NCI-H146 treated with DMSO at 0.1 percent for 48 hours (cell line): Measurements from ENCODE around the gene RPL29.
A peak's percentile ranks its signal among the peaks of the same experiment; 100 is the strongest.

Experiments
- DNase-seq: peaks from one replicate; lab custom pipeline; 2025; ENCODE audit not compliant: unreplicated experiment; lab: John Stamatoyannopoulos, UW

The RPL29 gene

DNA sequence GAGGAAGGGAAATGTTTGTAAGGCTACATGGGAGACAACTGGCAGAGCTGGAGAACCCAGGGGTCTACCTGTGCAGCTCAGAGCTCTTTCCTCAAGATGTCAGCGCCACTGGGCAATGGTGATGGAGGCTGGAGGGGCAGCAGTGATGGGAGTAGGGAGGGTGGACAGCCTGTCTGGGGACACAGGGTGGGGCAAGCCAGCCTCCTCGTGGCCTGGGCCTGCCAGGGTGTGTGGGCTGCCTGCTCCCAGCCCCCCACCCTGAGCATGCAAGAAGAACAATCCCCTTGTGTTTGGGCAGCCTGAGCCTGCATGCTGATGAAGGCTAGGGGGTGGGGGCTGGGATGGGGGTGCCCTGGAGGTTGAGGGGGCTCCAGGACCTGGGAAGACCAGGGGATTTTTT lies 29.7 kb downstream of the RPL29 start:
- no peak for DNase-seq

- no peak for DNase-seq
Observed at GRCh38 chr3:51964521-51964920, 31.2 kb downstream of the RPL29 start.

DNA sequence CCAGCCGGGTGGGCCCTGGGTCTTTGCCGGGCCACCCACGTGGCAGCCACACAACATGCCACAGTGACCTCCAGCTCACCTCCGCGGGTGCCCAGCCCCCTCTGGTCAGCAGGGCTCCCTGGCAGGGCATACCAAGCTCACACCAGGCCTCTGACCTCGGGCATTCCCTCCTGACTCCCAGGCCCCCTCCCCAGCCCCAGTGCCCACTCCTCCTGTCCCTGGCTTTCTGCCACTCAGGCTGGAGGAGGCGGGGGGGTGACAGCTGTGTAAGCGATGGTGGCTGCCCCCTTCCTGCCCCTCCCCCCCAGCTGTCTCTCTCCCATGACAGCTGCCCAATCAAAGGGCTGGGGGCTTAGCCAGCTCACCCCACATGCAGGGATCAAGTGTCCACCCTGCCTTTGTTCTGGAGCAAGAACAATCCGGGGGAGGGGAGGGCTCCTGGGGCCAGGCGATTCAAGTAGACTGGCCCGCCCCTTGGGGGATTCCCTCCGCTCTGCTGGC lies 31.7 kb downstream of the RPL29 start:
- peak; percentile 9 for DNase-seq

- DNase-seq: no peak
Observed at GRCh38 chr3:51962854-51963530, 32.7 kb downstream of the RPL29 start.

DNA sequence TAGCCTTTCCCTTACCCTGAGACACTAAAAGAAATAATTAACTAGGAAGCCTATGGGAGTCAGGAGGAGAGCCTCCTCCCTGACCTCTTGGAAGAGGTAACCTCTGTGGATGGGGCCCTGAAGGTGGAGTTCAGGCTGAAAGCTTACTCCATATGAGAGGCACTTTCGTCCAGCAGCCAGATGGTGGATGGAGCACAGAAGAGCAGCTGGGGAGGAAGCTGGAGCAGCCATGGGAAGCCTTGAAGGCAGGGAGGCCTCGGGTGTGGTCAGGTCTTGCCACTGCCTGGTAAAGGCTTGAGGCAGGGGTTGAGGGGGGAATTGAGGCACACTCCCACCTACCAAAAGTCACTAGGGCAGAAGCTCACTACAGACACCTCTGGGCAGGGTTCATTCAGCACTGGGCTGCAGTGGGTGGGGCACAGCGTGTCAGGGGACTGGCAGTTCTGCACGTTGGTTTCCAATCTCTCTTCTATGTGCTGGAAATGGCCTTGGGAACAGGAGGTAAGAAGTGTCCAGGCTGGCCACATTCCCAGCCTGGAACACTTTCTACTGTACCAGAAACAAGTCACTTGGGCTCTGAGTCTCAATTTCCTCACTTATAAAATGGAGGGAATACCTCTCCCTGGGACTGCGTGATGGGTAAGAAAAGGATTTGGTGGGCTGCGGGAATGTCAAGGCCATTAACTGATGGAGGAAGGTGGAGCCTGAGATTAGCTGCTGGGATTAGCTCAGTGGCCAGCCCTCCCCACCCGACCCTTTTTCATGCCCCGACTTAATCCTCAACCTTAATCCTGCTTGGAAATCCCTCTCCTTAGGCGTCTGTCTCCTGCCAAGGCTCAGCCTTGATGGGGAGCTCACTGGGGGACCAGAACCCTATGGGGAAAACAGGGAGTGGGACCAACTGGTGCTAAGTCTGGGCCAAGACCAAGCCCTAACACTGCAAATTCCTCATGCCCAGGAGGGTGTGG lies 33.8 kb downstream of the RPL29 start:
- DNase-seq: no peak

DNA sequence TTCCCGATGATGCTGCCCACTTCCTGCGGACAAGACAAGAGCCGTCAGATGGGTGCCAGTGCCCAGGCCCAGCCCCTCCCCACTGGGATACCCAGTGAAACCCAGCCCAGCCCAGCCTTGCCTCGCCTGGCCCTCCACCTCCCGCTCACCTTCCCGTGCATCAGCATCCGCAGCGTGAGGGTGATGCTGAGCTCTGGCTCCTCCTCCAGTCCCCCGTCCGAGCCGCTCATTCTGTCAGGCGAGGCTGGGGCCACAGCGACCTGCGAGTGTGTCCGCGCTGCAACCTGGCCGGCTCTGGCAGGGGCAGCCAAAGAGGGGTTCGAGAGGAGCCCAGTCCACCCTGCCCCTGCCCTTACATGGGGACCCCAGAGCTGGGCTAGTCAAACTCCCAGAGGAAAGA lies 34.7 kb downstream of the RPL29 start:
- DNase-seq: no peak

DNA sequence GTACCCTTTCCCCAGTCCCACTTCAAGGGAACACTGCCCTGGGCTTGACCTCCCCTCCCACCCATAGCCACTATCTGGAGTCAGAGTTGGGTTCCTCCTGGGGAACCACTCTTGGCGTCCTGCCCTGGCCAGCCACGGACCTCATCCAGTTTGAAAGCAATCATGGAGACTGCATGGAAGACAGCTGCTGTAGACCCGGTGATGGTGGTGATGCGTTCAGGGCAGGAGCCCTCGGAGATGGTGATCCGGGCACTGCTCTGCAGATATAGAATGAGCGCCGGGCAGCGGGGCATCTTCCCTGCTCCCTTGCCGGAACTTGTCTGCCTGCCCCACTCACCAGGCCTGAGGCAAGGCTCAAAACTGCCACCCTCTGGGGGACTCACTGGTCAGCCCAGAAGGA lies 35.3 kb downstream of the RPL29 start:
- no peak for DNase-seq

DNA sequence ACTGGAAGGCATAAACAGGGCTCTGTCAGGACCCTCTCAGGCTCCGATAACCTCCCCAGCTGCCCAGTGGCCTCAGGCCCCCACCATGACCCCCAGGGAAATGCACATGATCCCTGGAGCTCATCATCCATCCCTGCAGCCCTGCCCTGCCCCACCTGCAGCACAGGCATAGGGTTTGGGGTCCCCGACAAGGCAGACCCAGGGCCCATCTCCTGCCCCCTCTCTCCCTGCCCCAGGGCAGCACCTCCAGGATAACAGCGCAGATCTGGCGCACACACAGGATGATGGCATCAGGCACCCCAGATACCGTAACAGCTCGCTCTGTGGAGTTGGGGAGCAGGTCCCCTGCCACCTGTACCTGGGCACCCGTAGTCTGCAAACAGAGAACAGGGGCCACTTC lies 36.0 kb downstream of the RPL29 start:
- DNase-seq: no peak

- no peak for DNase-seq
Observed at GRCh38 chr3:51958603-51959521, 36.8 kb downstream of the RPL29 start.

GRCh38 chr3:51957520-51958205 lies 38.0 kb downstream of the RPL29 start:
- no peak for DNase-seq

DNA sequence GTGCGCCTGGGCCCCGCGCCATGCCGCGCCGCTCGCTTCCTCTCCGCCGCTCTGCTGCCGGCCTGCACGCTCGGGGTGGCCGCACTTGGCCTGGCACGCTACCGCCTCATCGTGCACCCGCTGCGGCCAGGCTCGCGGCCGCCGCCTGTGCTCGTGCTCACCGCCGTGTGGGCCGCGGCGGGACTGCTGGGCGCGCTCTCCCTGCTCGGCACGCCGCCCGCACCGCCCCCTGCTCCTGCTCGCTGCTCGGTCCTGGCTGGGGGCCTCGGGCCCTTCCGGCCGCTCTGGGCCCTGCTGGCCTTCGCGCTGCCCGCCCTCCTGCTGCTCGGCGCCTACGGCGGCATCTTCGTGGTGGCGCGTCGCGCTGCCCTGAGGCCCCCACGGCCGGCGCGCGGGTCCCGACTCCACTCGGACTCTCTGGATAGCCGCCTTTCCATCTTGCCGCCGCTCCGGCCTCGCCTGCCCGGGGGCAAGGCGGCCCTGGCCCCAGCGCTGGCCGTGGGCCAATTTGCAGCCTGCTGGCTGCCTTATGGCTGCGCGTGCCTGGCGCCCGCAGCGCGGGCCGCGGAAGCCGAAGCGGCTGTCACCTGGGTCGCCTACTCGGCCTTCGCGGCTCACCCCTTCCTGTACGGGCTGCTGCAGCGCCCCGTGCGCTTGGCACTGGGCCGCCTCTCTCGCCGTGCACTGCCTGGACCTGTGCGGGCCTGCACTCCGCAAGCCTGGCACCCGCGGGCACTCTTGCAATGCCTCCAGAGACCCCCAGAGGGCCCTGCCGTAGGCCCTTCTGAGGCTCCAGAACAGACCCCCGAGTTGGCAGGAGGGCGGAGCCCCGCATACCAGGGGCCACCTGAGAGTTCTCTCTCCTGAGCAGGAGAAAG lies 39.6 kb downstream of the RPL29 start:
- no peak for DNase-seq

GRCh38 chr3:51955175-51955892 lies 40.4 kb downstream of the RPL29 start, which contains the start of gene GPR62:
TSS of gene GPR62 (plus strand) at chr3:51955381. CDS start at chr3:51955653, 272 bp downstream.
- no peak for DNase-seq

DNA sequence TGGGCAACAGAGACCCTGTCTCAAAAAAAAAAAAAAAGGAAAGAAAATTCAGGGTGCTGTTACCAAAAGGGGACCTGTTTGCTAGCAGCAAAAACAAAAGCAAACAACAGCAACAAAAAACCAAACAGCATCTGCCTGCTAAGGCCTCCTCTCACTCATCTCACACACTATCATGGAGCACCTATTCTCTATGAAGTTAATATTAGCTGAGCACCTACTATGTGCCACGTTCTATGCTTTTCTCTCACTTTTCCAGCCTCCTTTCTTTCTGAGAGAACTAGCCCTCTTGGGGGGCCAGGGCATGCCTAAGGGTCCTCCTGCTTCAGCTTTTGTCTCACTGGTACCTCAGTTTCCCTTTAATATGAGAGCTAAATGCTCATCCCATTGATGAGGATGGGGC lies 41.0 kb downstream of the RPL29 start:
- no peak for DNase-seq

DNA sequence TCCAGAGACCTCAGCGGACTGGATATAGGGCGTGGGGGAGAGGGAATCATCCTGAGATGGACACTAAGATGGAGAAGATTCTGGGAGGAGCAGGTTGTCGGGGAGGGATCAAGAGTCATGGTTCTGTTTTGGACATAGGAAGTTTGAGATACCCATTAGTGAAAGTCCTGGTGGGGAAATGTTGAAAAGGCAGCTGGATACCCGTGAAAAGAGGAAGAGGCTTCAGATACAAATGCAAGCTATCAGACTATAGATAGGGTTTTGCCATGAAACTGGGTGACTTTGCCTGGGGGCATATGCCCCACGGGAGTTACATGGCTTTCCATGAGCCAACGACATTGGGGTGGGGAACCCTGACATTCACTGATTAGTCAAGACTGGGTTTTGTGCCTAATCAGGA lies 41.6 kb downstream of the RPL29 start:
- no peak for DNase-seq

DNA sequence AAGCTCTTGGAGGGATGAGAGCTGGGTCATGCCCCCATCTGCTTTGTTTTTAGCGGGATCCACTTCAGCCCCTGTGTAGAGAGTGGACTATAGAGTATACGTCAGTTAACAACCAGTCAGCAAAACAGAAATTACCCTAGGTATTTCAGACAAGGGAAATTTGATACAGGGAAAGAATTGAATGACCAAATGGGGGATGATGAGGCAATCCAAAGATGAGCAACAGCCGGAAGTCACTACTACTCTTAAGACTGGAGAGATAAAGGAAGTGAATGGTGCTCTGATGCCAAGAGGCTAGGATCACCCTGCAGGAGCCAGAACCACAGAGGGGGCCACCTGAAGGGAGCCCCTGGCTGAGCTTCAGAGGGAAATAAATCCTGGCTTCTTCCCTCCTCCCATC lies 42.2 kb downstream of the RPL29 start:
- no peak for DNase-seq

DNA sequence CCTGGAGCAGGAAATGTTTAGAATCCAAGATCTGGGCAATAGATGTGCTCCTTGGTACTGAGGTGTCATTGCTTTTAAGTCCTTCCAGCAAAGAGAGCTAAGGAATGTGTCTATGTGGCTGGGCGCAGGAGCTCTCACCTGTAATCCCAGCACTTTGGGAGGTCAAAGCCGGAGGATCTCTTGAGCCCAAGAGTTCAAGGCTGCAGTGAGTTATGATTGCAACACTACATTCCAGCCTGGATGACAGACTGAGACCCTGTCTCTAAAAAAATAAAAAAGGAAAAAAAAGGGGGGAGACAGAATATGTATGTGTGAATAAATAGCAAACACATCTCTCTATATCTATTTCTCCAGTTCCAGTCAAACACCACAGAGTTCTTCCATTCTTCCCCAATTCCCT lies 44.8 kb downstream of the RPL29 start:
- DNase-seq: no peak

DNA sequence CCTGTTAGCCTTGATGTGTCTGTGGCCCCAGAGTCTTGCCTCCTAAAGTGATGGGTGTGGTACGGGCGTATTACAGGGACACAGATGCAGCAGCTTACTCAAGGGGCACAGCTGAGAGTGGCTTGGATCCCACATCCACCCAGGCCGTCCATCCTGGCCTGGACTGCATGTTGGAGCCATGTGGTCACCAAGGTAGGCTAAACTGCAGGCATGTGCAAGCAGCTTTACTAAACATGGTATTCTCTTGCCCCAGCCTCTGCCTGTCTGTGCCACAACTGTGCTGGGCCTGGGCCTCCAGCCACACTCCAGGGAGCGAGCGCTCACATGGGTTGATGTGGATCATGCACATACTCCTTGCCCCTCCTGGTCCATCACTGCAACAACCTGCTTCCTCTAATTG lies 46.6 kb downstream of the RPL29 start:
- DNase-seq: no peak

GRCh38 chr3:51948016-51948580 lies 47.6 kb downstream of the RPL29 start:
- DNase-seq: no peak
